SKM-1 treated with dmso at 0.1 percent for 144 hours (cell line): Measurements from ENCODE around the gene TFF2.
A peak's percentile ranks its signal among the peaks of the same experiment; 100 is the strongest.

Experiments used
- DNase-seq: peaks from one replicate; lab custom pipeline; 2025; ENCODE audit not compliant: unreplicated experiment; lab: John Stamatoyannopoulos, UW

TFF2 gene

GRCh38 chr21:42366292-42367010 is 15.7 kb upstream of the TFF2 start, which contains the start of gene TFF1:
Gene TFF1 (minus strand): TSS chr21:42366535. CDS start chr21:42366495, 40 bp downstream.
- no peak for DNase-seq

GRCh38 chr21:42365770-42366169 is 15.0 kb upstream of the TFF2 start:
- no peak for DNase-seq

GRCh38 chr21:42364304-42364865 is 13.6 kb upstream of the TFF2 start:
- peak; percentile 56 for DNase-seq

- no peak for DNase-seq
These were observed 12.5 kb upstream of the TFF2 start for GRCh38 chr21:42363312-42363711.

GRCh38 chr21:42362700-42363099 is 11.9 kb upstream of the TFF2 start:
- DNase-seq: no peak

DNA sequence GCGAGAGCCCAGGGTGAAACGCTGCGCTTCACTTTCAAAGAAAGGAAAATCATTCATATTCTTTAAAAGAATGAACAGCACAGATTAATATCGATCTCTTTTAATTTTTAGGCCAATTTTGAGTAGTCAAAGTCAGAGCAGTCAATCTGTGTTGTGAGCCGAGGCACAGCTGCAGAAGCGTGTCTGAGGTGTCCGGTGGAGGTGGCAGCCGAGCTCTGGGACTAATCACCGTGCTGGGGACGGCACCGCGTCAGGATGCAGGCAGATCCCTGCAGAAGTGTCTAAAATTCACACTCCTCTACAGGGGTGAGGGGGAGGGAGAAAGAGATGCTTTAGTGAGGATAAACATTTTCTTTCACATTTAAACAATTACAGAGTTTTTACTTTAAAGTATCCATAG is 11.4 kb upstream of the TFF2 start:
- no peak for DNase-seq

DNA sequence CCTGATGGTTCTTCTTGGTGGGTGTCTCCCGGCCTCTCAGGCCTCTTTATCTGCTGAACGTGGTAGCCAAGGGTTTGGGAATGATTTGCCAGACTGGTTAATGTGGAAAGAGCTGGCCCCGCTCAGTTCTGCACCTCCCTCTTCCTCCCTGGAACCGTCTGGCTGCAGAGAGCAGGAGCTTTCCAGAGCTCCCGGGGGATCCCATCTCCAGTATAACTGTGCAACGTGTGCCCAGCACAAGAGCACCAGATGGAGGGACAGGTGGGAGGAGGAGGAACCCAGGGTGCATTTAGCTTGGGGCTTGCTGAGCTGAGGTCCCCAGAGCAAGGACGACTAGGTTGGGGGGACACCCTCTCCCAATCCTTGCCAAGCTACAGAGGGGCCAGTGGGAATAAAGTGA is 10.5 kb upstream of the TFF2 start:
- DNase-seq: no peak

DNA sequence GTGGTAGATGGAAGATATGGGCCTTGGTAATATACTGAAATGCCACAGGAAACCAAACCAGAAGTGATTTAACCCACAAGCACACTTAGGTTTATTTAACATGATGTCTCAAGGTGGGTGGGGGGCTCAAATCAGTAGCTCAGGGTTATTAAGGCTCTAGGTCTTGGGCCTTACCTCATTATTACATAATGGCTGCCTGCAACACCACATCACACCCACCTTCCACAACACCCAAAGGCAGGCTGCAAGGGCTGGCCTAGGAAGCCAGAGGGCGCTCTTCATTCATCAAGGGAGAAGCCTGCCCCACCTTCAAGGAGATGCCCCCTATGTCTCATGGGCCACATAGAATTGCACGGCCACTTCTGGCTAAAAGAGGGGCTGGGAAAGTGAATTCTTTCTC is 9.5 kb upstream of the TFF2 start:
- no peak for DNase-seq

- no peak for DNase-seq
These were observed 8.1 kb upstream of the TFF2 start for GRCh38 chr21:42358937-42359336.

- no peak for DNase-seq
These were observed 7.5 kb upstream of the TFF2 start for GRCh38 chr21:42358261-42358660.

DNA sequence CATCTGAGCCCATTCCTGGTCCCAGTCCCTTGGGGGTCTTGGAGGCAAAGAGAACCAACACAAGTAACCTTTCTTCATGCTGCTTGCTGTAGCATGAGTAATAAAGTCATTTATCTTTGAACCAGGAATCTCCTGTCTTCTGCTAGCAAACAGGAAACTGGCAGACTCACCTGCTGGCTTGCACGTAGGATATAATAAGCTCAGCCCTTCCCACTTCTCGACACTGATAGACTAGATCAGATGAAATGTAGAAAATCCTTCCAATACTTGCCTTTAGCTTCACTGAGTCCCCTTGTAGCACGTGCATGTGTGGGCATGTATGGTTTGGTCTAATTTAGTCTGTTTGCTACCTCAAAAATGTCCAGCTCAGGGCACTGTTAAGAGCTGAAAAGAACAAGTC is 6.5 kb upstream of the TFF2 start:
- no peak for DNase-seq

DNA sequence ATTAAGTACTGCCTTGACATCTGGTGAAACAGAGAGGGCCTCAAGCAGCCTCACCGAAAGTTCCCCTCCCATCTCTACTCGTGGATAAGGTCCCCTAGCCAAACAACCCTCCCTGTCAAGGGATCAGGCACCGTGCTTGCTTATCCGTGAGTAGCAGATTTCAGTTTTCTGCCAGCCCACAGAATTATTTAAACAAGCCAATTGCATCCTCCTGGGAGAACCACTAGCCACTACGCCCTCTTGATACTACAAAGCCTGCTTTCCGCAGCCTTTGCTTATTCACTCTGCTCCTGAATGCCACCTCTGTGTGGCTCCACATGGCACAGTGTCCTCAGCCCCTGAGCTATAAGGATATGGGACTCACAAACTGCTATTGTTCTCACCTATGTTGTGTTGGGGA is 5.9 kb upstream of the TFF2 start:
- DNase-seq: no peak

GRCh38 chr21:42356046-42356445 is 5.3 kb upstream of the TFF2 start:
- no peak for DNase-seq

- no peak for DNase-seq
These were observed 2.8 kb upstream of the TFF2 start for GRCh38 chr21:42353623-42354022.

DNA sequence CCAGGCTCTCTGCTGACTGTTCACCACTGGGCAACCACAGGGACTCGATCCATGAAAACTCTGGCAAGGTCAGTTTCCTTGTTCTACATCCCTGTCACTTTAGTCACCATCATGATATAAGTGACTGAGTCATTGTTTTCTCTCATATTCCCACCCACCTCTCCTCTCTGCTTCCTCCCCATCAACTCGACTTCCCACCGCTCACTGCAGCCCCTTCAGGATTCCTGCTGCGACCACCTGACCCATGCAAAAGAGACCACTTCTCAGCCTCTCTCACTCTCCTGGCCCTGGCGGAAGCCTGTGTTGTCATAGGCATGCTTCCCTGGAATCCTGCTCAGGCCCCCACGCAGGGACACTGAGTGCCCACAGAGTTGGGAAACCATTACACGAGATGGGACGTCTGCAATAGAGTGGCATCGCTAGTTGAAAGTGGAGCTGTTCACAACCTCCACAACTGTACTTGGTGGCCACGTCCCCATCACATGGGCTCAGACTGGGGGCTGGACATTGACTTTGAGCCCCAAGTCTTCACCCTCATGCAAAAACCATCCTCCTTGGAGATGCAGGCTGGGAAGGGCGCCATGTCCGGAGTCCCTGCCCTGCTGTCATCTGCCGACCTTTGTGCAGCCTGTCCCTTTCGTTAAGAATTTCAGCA is 1.8 kb upstream of the TFF2 start:
- DNase-seq: no peak

DNA sequence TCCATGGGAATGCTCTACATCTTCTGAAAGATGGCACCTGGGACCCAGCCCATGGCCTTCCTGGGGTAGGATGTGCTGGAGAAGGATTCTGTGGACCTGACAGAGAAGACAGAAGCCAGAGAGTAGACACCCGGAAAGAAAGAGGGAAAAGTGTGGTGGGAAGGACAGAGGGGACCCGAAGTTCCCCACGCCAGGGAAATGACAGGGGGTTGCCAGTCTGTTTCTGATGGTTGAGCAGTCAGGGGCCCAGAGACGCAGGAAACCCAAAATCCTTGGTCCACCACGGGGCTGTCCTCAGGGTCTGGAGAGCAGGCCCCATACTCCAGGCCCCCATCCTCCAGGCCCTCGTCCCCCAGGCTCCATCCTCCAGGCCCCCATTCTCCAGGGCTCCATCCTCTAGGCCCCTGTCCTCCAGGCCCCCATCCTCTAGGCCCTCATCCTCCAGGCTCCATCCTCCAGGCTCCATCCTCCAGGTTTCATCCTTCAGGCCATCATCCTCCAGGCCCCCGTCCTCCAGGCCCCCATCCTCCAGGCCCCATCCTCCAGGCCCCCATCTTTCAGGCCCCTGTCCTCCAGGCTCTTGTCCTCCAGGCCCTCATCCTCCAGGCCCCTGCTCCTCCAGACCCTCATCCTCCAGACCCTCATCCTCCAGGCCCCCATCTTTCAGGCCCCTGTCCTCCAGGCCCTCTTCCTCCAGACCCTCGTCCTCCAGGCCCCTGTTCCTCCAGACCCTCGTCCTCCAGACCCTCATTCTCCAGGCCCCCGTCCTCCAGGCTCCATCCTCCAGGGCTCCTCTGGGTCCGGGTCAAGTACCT is 1.0 kb upstream of the TFF2 start:
- DNase-seq: no peak

DNA sequence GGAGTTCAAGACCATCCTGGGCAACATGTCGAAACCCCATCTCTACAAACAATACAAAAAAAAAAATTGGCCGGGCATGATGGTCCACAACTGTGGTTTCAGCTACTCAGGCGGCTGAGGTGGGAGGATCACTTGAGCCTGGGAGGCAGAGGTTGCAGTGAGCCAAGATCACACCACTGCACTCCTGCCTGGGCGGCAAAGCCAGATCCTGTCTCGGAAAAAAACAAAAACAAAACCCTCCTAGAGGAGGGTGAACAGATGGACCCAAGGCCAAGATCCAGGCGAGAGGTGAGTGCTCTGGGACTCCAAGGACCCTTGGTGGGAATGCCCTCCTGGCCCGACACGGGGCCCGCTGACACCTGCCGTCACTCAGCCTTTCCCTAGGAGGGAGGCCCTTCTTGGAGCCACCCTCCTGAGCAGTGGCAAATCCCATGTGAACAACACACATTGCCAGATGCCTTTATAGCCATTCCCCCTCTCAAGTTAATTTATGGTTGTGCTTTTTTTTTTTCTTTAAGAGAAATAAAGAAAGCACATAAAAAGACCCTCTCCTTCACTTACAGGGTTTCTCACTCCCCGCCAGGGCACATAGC is 380 bp downstream of the TFF2 start:
- no peak for DNase-seq

DNA sequence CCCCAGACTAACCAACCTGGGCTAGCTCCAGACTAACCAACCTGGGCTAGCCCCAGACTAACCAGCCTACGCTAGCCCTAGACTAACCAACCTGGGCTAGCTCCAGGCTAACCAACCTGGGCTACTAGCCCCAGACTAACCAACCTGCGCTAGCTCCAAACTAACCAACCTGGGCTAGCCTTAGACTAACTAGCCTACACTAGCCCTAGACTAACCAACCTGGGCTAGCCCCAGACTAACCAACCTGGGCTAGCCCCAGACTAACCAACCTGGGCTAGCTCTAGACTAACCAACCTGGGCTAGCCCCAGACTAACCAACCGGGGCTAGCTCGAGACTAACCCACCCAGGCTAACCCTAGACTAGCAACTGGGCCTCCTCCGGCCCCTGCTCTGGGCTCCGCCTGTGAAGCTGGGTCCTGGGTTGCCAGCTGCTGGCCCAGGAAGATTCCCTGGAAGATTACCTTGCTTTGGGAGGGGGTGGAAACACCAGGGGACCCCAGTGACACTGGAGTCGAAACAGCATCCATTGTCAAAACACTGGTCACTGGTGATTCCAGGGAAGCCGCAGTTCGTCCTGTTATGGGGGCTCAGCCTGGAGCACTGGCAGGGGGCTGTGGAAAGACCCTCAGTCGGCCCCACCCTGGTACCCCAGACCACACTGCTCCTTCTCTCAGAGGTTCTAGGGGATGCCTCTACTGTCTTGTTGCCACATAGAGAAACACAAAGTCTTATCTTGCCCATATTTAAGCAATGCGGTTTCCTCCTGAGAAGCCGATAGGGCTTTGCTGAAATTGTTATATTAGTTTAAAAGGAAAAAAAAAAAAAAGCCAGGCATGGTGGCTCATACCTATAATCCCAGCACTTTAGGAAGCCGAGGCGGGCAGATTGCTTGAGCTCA is 1.1 kb downstream of the TFF2 start:
- no peak for DNase-seq

DNA sequence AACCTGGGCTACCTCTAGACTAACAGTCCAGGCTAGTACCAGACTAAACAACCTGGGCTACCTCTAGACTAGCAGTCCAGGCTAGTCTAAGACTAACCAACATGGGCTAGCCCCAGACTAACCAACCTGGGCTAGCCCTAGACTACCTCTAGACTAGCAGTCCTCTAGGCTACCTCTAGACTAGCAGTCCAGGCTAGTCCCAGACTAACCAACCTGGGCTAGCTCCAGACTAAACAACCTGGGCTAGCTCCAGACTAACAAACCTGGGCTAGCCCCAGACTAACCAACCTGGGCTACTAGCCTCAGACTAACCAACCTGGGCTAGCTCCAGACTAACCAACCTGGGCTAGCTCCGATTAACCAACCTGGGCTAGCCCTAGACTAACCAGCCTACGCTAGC is 2.0 kb downstream of the TFF2 start:
- no peak for DNase-seq

GRCh38 chr21:42347601-42348327 is 3.0 kb downstream of the TFF2 start:
- DNase-seq: no peak
